ENCODE results near the gene MATN4. TPM values are rescaled to one million over a fixed set of nuclear protein-coding genes. Genes with fewer than 3 reads are reported as not detected.
"Not testable (repeated sequence)": the region's sequence is repeated elsewhere in the genome, so short reads cannot be mapped to it uniquely, and the experiment has no call there.

Gene MATN4
- total and polyA plus RNA-seq, 2 donors (not counting 1 experiment from before 2014, with no cell fraction given) = not detected

- POLR2A ChIA-PET = no interaction called here
- Mint-ChIP-seq H3K27me3 (no peaks in the 10 kb centered on the region), H3K9me3 (ENCODE audit: insufficient read depth) (no peaks in the 10 kb centered on the region), H3K4me3 (no peak overlapping the region), H3K27ac (no peak overlapping the region), H3K4me1 (no peaks in the 10 kb centered on the region)
- H3K36me3 ChIP-seq (replicated peaks in 1 of 2; ENCODE audit: control extremely low read depth in 1 of 2, control insufficient read depth in 1 of 2, extremely low read depth in 1 of 2, insufficient read depth in 2 of 2, low read length in 1 of 2) = no peaks in the 10 kb centered on the region
- H4K20me1 ChIP-seq (ENCODE audit: control insufficient read depth, insufficient read depth, low read length, poor library complexity, severe bottlenecking) = no peaks in the 10 kb centered on the region
- H3K27me3 ChIP-seq (replicated peaks in 1 of 4; ENCODE audit: control extremely low read depth in 1 of 4, control insufficient read depth in 3 of 4, insufficient read depth in 4 of 4, low read length in 3 of 4) = peaks cover 0 to 5% (median 0%) of the 10 kb centered on the region in 4 experiments
- no peak for TF ChIP-seq EZH2 (IDR thresholded peaks at IDR 0.05; ENCODE audit: borderline replicate concordance, insufficient read depth, low read depth, low read length, poor library complexity, severe bottlenecking)
- TF ChIP-seq, protein P1, sequence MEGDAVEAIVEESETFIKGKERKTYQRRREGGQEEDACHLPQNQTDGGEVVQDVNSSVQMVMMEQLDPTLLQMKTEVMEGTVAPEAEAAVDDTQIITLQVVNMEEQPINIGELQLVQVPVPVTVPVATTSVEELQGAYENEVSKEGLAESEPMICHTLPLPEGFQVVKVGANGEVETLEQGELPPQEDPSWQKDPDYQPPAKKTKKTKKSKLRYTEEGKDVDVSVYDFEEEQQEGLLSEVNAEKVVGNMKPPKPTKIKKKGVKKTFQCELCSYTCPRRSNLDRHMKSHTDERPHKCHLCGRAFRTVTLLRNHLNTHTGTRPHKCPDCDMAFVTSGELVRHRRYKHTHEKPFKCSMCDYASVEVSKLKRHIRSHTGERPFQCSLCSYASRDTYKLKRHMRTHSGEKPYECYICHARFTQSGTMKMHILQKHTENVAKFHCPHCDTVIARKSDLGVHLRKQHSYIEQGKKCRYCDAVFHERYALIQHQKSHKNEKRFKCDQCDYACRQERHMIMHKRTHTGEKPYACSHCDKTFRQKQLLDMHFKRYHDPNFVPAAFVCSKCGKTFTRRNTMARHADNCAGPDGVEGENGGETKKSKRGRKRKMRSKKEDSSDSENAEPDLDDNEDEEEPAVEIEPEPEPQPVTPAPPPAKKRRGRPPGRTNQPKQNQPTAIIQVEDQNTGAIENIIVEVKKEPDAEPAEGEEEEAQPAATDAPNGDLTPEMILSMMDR (IDR thresholded peaks at IDR 0.05) = no peak
- H3K27ac ChIP-seq (ENCODE audit: low read length in 2 of 2) = no peak overlapping the region
- CTCF ChIA-PET = interaction anchor here (1.0 to 3.7 kb wide), 2 partner anchors 9 to 83 kb away, joined by 3 to 13 read pairs; partner anchors contain the start of gene SYS1
- 82% methylated on average over 1 of the region's 1 CpG for WGBS (ENCODE audit: insufficient coverage)
- H3K4me2 ChIP-seq (replicated peaks; ENCODE audit: low read depth, low read length, poor library complexity, severe bottlenecking) = no peak overlapping the region
- no peak overlapping the region for H2AFZ ChIP-seq (ENCODE audit: insufficient read depth, low read depth, low read length, poor library complexity, severe bottlenecking)
- ATAC-seq (ENCODE audit: low read depth) (no peak), DNase-seq (no peak)
- peaks cover 0 to under 1% of the 10 kb centered on the region in 2 donors for H3K4me1 ChIP-seq (ENCODE audit: control insufficient read depth in 2 of 2, insufficient read depth in 2 of 2, low read length in 2 of 2)
- no peaks in the 10 kb centered on the region for H3K79me2 ChIP-seq (ENCODE audit: control insufficient read depth, insufficient read depth, low read length)
- intact Hi-C loops (cut with micrococcal nuclease) = no loop called here
- no peaks in the 10 kb centered on the region for H3K9me3 ChIP-seq (ENCODE audit: control extremely low read depth in 1 of 3, control insufficient read depth in 2 of 3, insufficient read depth in 1 of 3, low read length in 2 of 3)
- no peak overlapping the region for H3K9ac ChIP-seq (ENCODE audit: low read length)
- no peak overlapping the region for H3K4me3 ChIP-seq (ENCODE audit: control extremely low read depth in 1 of 5, extremely low read depth in 1 of 5, insufficient read depth in 1 of 5, low read depth in 2 of 5, low read length in 4 of 5)
Observed at GRCh38 chr20:45353746-45354145, 45.6 kb upstream of the MATN4 start.

DNA sequence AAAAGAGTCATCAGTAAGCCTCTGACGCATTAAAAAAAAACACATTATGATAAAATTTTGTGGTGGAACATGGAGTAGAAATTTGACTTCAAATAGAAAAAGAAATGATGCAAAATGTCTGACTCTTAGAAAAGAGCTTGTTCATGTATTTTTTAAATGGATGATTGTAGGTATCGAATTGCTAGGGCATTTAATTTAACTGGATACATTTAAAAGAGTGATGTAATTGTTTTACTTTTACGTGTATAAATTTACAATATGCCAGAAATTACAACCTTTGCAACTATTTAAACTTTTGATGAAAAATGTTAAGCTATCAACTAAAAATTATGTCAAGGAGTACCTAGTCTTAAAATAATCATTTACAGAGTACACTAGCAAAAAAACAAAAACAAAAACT, 44.6 kb upstream of the MATN4 start:
- Histone ChIP-seq H3K79me2 (ENCODE audit: control insufficient read depth, insufficient read depth, low read length) (no peaks in the 10 kb centered on the region), H3K4me1 (ENCODE audit: control insufficient read depth in 2 of 2, insufficient read depth in 2 of 2, low read length in 2 of 2) (peaks cover 7 to 8% of the 10 kb centered on the region in 2 donors), H3K27ac (ENCODE audit: low read length in 2 of 2) (no peak overlapping the region), H3K27me3 (replicated peaks in 1 of 4; ENCODE audit: control extremely low read depth in 1 of 4, control insufficient read depth in 3 of 4, insufficient read depth in 4 of 4, low read length in 3 of 4) (peaks cover 0 to 11% (median 2%) of the 10 kb centered on the region in 4 experiments), H3K9me3 (ENCODE audit: control extremely low read depth in 1 of 3, control insufficient read depth in 2 of 3, insufficient read depth in 1 of 3, low read length in 2 of 3) (peaks cover 0 to 2% (median 0%) of the 10 kb centered on the region in 3 donors), H2AFZ (ENCODE audit: insufficient read depth, low read depth, low read length, poor library complexity, severe bottlenecking) (no peak overlapping the region), H3K9ac (ENCODE audit: low read length) (no peak overlapping the region), H3K36me3 (replicated peaks in 1 of 2; ENCODE audit: control extremely low read depth in 1 of 2, control insufficient read depth in 1 of 2, extremely low read depth in 1 of 2, insufficient read depth in 2 of 2, low read length in 1 of 2) (no peaks in the 10 kb centered on the region), H3K4me2 (replicated peaks; ENCODE audit: low read depth, low read length, poor library complexity, severe bottlenecking) (no peak overlapping the region), H4K20me1 (ENCODE audit: control insufficient read depth, insufficient read depth, low read length, poor library complexity, severe bottlenecking) (no peaks in the 10 kb centered on the region), H3K4me3 (ENCODE audit: control extremely low read depth in 1 of 5, extremely low read depth in 1 of 5, insufficient read depth in 1 of 5, low read depth in 2 of 5, low read length in 4 of 5) (no peak overlapping the region)
- DNase-seq (no peak), ATAC-seq (ENCODE audit: low read depth) (no peak)
- TF ChIP-seq, protein P1 (IDR thresholded peaks at IDR 0.05) = no peak
- no peak for TF ChIP-seq EZH2 (IDR thresholded peaks at IDR 0.05; ENCODE audit: borderline replicate concordance, insufficient read depth, low read depth, low read length, poor library complexity, severe bottlenecking)
- intact Hi-C loops (cut with micrococcal nuclease) = no loop called here
- no peak overlapping the region for H3K27ac Mint-ChIP-seq
- peaks cover 7% of the 10 kb centered on the region for H3K4me1 Mint-ChIP-seq
- no peaks in the 10 kb centered on the region for H3K9me3 Mint-ChIP-seq (ENCODE audit: insufficient read depth)
- H3K4me3 Mint-ChIP-seq = no peak overlapping the region
- WGBS (ENCODE audit: insufficient coverage) = no CpG with 5 or more reads among the region's 3 CpGs
- POLR2A ChIA-PET = no interaction called here
- CTCF ChIA-PET = interaction anchor here (1.9 to 3.7 kb wide), 2 partner anchors 84 to 97 kb away, joined by 7 to 13 read pairs; no protein-coding TSS in a partner anchor
- no peaks in the 10 kb centered on the region for H3K27me3 Mint-ChIP-seq

- peaks cover 21 to 23% of the 10 kb centered on the region in 2 donors for H3K4me1 ChIP-seq (ENCODE audit: control insufficient read depth in 2 of 2, insufficient read depth in 2 of 2, low read length in 2 of 2)
- POLR2A ChIA-PET; H3K9ac ChIP-seq (ENCODE audit: low read length); H3K36me3 ChIP-seq (replicated peaks in 1 of 2; ENCODE audit: control extremely low read depth in 1 of 2, control insufficient read depth in 1 of 2, extremely low read depth in 1 of 2, insufficient read depth in 2 of 2, low read length in 1 of 2); H4K20me1 ChIP-seq (ENCODE audit: control insufficient read depth, insufficient read depth, low read length, poor library complexity, severe bottlenecking); H3K4me3 ChIP-seq (ENCODE audit: control extremely low read depth in 1 of 5, extremely low read depth in 1 of 5, insufficient read depth in 1 of 5, low read depth in 2 of 5, low read length in 4 of 5); H3K4me3 Mint-ChIP-seq; H3K9me3 Mint-ChIP-seq (ENCODE audit: insufficient read depth); H3K27ac Mint-ChIP-seq; H2AFZ ChIP-seq (ENCODE audit: insufficient read depth, low read depth, low read length, poor library complexity, severe bottlenecking); H3K9me3 ChIP-seq (ENCODE audit: control extremely low read depth in 1 of 3, control insufficient read depth in 2 of 3, insufficient read depth in 1 of 3, low read length in 2 of 3); intact Hi-C loops (cut with micrococcal nuclease); H3K79me2 ChIP-seq (ENCODE audit: control insufficient read depth, insufficient read depth, low read length); H3K4me2 ChIP-seq (replicated peaks; ENCODE audit: low read depth, low read length, poor library complexity, severe bottlenecking); DNase-seq; ATAC-seq (ENCODE audit: low read depth); H3K27ac ChIP-seq (ENCODE audit: low read length in 2 of 2): not testable (repeated sequence)
- peaks cover 16% of the 10 kb centered on the region for H3K27me3 Mint-ChIP-seq
- H3K4me1 Mint-ChIP-seq = peaks cover 10% of the 10 kb centered on the region
- H3K27me3 ChIP-seq (replicated peaks in 1 of 4; ENCODE audit: control extremely low read depth in 1 of 4, control insufficient read depth in 3 of 4, insufficient read depth in 4 of 4, low read length in 3 of 4) = peaks cover 0 to 30% (median 6%) of the 10 kb centered on the region in 4 experiments
- 96% methylated on average over 7 of the region's 10 CpGs for whole genome bisulfite sequencing (ENCODE audit: insufficient coverage)
- CTCF ChIA-PET = interaction anchor here (3.7 kb wide), 1 partner anchor 86 kb away, joined by 13 read pairs; no protein-coding TSS in a partner anchor
Observed at GRCh38 chr20:45350795-45351194, 42.7 kb upstream of the MATN4 start.
